ENCODE data around the gene PRH2. TPM values are rescaled to one million over a fixed set of nuclear protein-coding genes. Genes with fewer than 3 reads are reported as not detected.

Gene PRH2
- total RNA-seq, 4 donors from 2014 or later: not detected

DNA sequence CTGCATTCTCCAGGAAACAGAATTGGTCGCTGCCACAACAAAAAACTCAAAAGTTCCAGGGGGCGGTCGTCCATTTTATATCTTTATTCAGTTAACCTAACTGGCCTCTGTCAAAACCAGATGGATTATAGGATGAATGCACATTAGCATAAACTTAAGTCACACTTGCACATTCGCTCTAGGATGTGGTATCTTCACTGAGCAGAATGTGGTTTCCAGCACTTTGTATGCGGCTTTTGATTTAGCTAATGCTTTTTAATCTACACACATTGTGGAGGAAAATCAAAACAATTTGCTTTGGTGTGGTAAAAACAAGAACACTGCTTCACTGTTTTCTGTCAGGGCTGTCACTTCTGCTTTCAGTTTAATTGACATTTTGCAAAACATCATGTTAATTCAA lies 53.2 kb downstream of the PRH2 start:
- WGBS, 2 donors: 89 to 92% methylated on average over 5 of the region's 5 CpGs
- intact Hi-C loops (cut with DNase I; ENCODE audit: low total_unique reads): no loop called here

More for the DNA sequence above, 53.2 kb downstream of the PRH2 start:
- H3K4me3 ChIP-seq (ENCODE audit: low read depth, poor library complexity, severe bottlenecking): no peak overlapping the region
- TF ChIP-seq POLR2A (IDR thresholded peaks at IDR 0.05): no peak
- TF ChIP-seq, protein P1, sequence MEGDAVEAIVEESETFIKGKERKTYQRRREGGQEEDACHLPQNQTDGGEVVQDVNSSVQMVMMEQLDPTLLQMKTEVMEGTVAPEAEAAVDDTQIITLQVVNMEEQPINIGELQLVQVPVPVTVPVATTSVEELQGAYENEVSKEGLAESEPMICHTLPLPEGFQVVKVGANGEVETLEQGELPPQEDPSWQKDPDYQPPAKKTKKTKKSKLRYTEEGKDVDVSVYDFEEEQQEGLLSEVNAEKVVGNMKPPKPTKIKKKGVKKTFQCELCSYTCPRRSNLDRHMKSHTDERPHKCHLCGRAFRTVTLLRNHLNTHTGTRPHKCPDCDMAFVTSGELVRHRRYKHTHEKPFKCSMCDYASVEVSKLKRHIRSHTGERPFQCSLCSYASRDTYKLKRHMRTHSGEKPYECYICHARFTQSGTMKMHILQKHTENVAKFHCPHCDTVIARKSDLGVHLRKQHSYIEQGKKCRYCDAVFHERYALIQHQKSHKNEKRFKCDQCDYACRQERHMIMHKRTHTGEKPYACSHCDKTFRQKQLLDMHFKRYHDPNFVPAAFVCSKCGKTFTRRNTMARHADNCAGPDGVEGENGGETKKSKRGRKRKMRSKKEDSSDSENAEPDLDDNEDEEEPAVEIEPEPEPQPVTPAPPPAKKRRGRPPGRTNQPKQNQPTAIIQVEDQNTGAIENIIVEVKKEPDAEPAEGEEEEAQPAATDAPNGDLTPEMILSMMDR (IDR thresholded peaks at IDR 0.05): no peak
- DNase-seq (ENCODE audit: low spot score in 2 of 2): no peak

Other genes starting within 250 kb of the PRH2 start
- gene YBX3, start 205.9 kb upstream of the PRH2 start, total RNA-seq: 100 to 1,000 TPM; 544 to 987 (median 637) TPM
- not detected for gene TAS2R7, start 126.6 kb upstream of the PRH2 start, total RNA-seq
- not detected for gene TAS2R8, start 122.0 kb upstream of the PRH2 start, total RNA-seq
- gene TAS2R9, start 119.1 kb upstream of the PRH2 start, total RNA-seq: not detected
- under 1 TPM in 1 of 4 donors, not detected in 3; 0.32 TPM for gene TAS2R10, start 102.9 kb upstream of the PRH2 start, total RNA-seq
- 100 to 1,000 TPM in 1 of 4 donors, 10 to 100 TPM in 3; 33.5 to 101 (median 70.5) TPM for gene PRR4, start 79.8 kb upstream of the PRH2 start, total RNA-seq
- 1 to 10 TPM in 2 of 4 donors, under 1 TPM in 1, not detected in 1; 0.95 to 7.8 (median 5.5) TPM for gene PRH1, start 45.0 kb upstream of the PRH2 start, total RNA-seq
- gene TAS2R13, start 19.7 kb upstream of the PRH2 start, total RNA-seq: 1 to 10 TPM in 1 of 4 donors, under 1 TPM in 3; 0.26 to 1.1 (median 0.73) TPM
- gene TAS2R14, start 10.0 kb downstream of the PRH2 start, total RNA-seq: 1 to 10 TPM in 1 of 4 donors, under 1 TPM in 3; 0.49 to 1.3 (median 0.73) TPM
- gene TAS2R50, start 57.7 kb downstream of the PRH2 start, total RNA-seq: under 1 TPM in 2 of 4 donors, not detected in 2; 0.30 to 0.42 TPM
- 1 to 10 TPM in 1 of 4 donors, under 1 TPM in 3; 0.34 to 1.4 (median 0.66) TPM for gene TAS2R20, start 69.1 kb downstream of the PRH2 start, total RNA-seq
- gene TAS2R19, start 93.4 kb downstream of the PRH2 start, total RNA-seq: 1 to 10 TPM in 2 of 4 donors, under 1 TPM in 2; 0.34 to 7.0 (median 1.5) TPM
- gene TAS2R31, start 102.2 kb downstream of the PRH2 start, total RNA-seq: 1 to 10 TPM in 1 of 4 donors, under 1 TPM in 2, not detected in 1; 0.27 to 1.1 (median 0.68) TPM
- gene TAS2R46, start 133.1 kb downstream of the PRH2 start, total RNA-seq: 1 to 10 TPM in 1 of 4 donors, under 1 TPM in 2, not detected in 1; 0.57 to 1.1 (median 0.68) TPM
- gene TAS2R43, start 163.1 kb downstream of the PRH2 start, total RNA-seq: 1 to 10 TPM in 2 of 4 donors, not detected in 2; 1.0 to 1.5 TPM
- gene TAS2R30, start 205.4 kb downstream of the PRH2 start, total RNA-seq: 1 to 10 TPM; 1.8 to 3.2 (median 2.2) TPM
- 1 to 10 TPM; 1.9 to 3.5 (median 2.9) TPM for gene SMIM10L1, start 242.0 kb downstream of the PRH2 start, total RNA-seq